GM18499 (cell line): Measurements from ENCODE around the gene PTPRM.

Experiments used
- ATAC-seq: cut with Tn5 transposase; IDR thresholded peaks from one replicate; pipeline ENCODE4 v1.9.1; 2021; ENCODE audit warnings: moderate number of reproducible peaks; ENCODE audit not compliant: insufficient read depth, unreplicated experiment

The PTPRM gene

DNA sequence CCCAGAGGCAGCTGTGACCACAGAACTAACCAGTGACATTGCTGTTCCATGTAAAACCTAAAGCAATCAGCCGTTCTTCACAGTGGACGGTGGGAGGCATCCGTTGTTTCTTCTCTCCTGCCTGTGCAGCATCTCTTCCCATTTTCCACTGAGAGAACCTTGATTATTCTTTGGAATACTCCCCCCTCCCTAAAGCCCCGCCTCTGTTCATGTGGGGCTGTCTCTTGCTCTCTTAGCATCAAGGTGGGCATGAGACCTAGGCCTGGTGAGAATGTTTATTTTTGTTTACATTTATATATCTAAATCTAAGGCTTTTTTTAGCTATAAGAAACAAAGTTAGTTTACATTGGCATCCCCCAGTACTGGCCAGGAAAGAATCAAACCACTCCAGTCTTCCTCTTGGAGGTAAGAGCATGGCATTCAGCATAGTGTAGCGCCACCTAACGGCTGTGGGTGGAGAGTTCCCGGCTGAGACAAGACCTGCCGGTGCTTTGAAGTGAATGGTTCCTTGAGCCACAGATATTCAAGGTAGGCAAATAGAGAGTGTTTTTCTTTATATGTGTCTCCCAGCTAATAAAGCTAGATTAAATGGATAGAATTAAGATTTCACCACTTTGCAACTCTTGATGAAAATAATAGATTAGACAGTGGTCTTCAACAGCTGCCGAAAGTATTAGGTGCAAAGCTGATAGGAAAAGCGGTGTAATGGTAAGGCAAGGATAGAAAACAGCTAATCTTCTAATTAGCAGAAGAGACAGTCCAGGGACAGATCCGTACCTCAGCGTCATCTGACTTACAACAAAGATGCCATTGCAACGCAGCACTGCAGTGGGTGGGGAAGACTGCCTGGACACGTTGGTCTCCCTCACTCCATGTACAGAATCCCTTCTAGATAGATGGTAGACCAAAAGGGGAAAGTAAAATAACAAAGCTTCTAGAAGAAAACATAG is 822.5 kb downstream of the PTPRM start:
- no peak for ATAC-seq

DNA sequence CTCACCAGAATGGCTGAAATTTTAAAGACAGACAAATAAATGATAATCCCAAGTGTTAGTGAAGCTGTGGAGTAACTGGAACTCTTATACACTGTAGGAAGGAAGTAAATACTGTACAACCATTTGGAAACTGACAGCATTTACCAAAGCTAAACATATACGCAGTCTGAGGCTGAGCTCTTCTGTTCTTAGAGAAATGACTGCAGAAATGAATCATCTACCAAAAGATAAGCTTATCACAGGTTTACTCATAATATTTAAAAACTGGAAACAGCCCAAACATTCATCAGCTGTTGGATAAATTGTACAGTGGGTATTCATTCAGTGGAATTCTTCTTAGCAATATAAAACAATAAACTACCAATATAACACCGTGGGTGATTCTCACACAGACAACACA is 824.0 kb downstream of the PTPRM start:
- ATAC-seq, result no peak

DNA sequence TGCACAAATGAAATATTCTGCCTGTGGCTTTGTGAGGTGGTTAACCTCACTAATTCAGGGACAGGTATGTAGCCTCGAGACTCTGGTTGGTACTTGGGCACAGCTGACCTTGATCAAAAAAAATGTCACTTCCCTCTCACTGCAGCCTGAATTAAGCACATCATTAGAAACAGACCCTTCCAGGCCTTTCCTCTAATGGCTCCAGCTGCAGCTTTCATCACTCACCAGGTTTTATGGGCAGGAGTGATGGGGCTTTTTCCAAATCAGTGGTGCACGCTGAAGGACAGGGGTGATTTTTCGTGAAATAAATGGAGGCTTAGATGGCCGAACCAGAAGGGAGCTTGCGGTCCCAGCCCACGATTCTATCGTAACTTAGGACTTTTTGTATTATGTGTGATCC is 829.1 kb downstream of the PTPRM start:
- ATAC-seq, result no peak

GRCh38 chr18:8397034-8397433 is 829.9 kb downstream of the PTPRM start:
- no peak for ATAC-seq

DNA sequence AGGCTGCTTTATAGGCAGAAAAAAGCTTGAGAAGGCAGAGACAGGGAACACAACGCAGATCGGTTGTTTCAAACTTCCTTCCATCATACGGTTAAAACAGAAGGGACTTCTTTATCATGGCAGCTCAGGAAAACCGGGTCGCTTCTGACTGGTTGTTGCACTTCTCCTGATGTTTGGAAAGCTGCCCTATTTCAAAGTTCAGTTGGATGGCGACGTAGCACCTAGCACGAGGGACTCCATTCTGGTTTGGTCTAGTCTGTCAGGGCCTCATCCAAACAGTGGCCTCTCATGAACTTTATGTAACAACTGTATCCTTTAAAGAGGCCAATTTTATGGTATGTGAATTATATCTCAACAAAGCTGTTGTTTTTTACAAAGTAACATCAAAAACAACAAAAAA is 832.0 kb downstream of the PTPRM start:
- no peak for ATAC-seq

- no peak for ATAC-seq
These were observed 833.2 kb downstream of the PTPRM start for GRCh38 chr18:8400193-8400752.

DNA sequence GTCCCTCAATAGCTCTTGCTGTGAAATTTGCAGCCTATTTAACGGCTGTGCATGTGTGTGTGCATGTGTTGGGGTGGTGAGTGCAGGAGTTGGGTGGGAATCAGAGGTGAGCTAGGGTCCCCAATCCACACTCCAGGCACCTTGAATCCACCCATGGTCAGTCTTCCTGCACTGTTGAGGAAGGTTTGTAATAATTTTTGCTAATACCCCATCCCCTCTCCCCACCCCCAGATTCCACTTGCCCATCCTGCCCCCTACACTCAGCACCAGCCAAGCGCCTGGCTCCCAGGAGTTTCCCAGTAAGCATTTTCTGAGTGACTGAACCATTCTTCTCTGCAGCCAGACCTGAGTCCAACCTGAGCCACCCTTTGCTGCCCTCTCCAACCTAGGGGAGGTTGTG is 833.7 kb downstream of the PTPRM start:
- ATAC-seq, result no peak

- ATAC-seq, result no peak
These were observed 834.5 kb downstream of the PTPRM start for GRCh38 chr18:8401606-8402005.

DNA sequence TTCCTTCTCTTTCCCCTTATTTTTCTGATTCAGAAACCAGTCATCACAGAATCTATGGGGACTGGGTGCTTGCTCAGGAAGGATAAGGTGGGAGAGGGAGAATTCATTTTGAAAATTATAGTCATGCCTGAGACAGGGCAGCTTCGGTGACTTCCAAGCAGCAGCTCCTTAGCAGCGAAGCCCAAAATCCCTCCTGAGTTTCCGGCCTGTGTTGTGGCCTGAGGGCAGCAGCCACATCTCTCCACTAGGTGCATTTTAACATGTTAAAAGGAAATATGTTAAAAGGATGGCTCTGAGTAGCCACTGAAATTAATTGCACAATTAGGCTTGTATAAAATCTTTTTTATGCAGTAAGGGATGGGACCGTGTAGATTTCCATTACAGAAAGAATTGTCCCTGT is 835.1 kb downstream of the PTPRM start:
- ATAC-seq, result no peak

DNA sequence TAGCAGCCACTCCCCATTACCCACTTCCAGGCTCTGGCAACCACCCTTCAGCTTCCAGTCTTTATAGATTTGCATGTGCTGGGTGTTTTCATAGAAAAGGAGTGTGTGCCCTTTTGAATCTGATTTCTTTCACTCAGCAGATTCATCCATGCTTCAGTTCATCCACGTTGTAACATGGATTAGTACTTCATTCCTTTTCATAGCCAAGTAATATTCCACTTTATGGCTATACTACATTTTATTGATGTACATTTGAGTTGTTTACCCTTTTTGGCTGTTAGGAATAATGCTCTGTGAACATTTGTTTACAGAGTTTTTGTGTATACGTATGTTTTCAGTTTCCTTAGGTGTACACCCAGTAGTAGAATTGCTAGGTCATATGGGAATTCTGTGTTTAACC is 836.6 kb downstream of the PTPRM start:
- ATAC-seq, result no peak

DNA sequence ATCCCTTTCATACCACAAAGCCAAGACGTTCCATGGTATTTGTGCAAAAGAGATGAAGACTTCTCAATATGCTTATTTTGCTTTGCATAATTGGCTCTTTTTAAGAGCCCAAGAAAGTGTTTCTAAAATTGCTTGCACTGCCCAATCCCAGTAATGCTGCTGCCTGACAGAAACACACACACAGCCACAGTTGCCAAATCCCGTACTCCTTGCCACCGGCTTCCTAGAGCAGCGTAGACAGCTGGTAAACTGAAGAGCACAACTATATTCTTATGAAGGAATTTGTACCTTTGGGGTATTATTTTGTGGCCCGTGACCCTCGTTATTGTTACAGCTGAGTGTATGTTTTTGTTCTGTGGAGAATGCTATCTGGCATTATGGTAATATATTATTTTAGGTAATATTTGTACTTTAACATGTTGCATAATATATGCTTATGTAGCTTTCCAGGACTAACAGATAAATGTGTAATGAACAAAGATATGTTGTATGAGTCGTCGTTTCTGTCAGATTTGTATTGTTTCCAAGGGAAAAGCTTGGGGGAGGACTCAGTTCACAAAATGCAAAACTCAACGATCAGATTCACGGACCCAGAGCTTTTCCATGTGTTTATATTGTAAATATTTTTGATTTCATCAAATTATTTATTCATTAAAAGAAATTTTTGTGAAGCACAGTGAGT is 839.2 kb downstream of the PTPRM start:
- ATAC-seq, result no peak

DNA sequence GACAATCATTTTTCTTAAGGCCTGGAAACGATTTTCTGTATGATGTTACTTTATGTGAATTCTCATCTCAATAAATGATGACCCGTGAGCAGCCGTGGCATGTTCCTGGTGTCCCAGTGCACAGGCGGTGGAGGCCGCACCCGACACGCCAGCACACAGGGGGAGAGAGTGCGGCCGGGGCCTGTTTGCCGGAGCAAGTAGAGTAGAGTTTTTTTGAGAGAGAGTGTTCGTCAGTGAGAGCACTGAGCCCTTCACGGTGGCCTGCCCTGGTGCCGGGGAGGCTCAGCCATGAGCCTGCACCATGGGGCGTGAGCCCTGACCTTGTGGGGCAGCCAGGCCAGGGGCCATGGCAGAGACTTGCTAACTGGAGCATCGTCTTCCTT is 839.7 kb downstream of the PTPRM start:
- ATAC-seq, result no peak

GRCh38 chr18:8409151-8409550 is 842.0 kb downstream of the PTPRM start:
- ATAC-seq, result no peak

DNA sequence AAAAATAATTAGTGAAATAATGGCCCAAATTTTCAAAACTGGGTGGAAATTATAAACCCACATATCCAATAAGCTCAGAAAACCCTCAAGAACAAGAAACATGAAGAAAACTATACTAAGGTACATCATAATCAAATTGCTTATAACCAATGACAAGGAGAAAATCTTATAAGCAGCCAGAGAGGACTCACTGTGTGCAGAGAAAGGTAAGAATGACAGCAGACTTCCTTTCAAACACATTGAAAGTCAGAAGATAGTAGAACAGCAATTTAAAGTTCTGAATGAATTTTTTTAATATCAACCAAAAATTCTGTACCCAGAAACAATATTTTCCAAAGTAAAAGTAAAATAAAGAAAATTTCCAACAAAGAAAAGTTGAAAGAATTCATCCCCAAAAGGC is 844.4 kb downstream of the PTPRM start:
- ATAC-seq, result no peak

DNA sequence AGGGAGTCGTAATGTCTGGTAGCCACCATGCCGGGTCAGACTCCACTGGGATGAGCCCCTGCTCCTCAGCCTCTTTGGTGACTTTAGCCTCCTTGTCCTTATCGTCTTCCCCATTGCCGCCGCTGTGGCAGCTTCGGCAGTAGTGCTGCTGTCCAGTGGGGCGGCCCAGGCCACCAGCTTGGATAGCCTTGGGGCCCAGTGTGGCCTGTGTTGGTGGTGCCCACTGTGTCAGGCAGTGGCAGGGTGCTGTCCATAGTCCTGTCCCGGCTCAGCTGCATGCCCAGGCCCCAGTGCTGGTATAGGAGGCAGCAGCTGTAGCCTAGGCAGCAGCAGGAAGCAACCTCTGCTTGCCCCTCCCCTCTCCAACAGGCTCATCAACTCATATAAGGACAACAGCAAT is 845.0 kb downstream of the PTPRM start:
- ATAC-seq, result no peak

DNA sequence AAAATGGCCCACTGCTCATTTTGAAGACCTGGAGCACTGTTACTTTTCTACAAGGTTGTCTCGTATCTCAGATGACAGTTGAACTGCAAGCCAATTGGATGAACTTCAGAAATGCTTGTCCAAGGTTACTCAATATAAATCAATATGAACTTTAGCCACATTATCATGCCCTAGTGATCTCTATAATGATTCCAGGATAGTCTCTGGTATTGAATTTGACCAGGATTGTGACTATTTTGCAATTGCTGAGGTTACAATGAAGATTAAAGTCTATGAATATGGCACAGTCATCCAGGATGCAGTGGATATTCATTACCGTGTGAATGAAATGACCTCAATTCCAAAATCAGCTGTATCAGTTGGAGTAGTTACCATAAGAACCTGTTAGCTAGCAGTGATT is 846.1 kb downstream of the PTPRM start:
- ATAC-seq, result no peak

DNA sequence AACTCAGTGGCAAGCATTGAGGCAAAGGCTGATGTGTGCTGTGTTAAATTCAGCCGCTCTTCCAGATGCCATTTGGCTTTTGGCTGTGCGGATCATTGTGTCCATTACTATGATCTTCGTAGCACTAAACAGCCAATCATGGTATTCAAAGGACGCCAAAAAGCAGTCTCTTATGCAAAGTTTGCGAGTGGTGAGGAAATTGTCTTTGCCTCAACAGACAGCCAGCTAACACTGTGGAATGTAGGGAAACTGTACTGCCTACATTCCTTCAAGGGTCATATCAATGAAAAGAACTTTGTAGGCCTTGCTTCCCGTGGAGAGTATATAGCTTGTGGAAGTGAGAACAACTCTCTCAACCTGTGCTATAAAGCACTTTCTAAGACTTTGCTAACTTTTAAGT is 846.6 kb downstream of the PTPRM start:
- ATAC-seq, result no peak

GRCh38 chr18:8416212-8417019 is 849.3 kb downstream of the PTPRM start:
- no peak for ATAC-seq

- no peak for ATAC-seq
These were observed 855.3 kb downstream of the PTPRM start for GRCh38 chr18:8422391-8422790.

- ATAC-seq, result no peak
These were observed 856.0 kb downstream of the PTPRM start for GRCh38 chr18:8423051-8423557.
